Endodermal cell (in vitro differentiated cells): ENCODE data around the gene STAMBP. TPM values are rescaled to one million over a fixed set of nuclear protein-coding genes. Genes with fewer than 3 reads are reported as not detected.
A peak's percentile ranks its signal among the peaks of the same experiment; 100 is the strongest.

Experiments used
- DNase-seq: peaks from one replicate; pipeline ENCODE4 v3.0.0-alpha.2; 2017
- H3K27ac ChIP-seq: 2 replicates; pipeline ENCODE4 v1.5.1; 2013; ENCODE audit warnings: mild to moderate bottlenecking, low read depth, low read length, moderate library complexity
- H3K27me3 ChIP-seq: 2 replicates; pipeline ENCODE4 v1.6.1; 2013; ENCODE audit warnings: mild to moderate bottlenecking, low read length, moderate library complexity; ENCODE audit not compliant: insufficient read depth, control insufficient read depth, poor library complexity, severe bottlenecking
- H3K36me3 ChIP-seq: 2 replicates; pipeline ENCODE4 v1.7.0; 2013; ENCODE audit warnings: mild to moderate bottlenecking, low read length, moderate library complexity; ENCODE audit not compliant: control insufficient read depth, insufficient read depth
- H3K4me1 ChIP-seq: one replicate; pipeline ENCODE4 v1.7.0; 2013; ENCODE audit warnings: low read length; ENCODE audit not compliant: control insufficient read depth, insufficient read depth
- H3K4me3 ChIP-seq: 2 replicates; pipeline ENCODE4 v1.5.1; 2013; ENCODE audit warnings: mild to moderate bottlenecking, low read length, moderate library complexity
- H3K9ac ChIP-seq: 2 replicates; pipeline ENCODE4 v1.6.1; 2013; ENCODE audit warnings: mild to moderate bottlenecking, low read length, moderate library complexity; ENCODE audit not compliant: poor library complexity, severe bottlenecking; ENCODE audit errors: extremely low read depth
- H3K9me3 ChIP-seq: 2 replicates; pipeline ENCODE4 v1.6.1; 2013; ENCODE audit warnings: mild to moderate bottlenecking, low read length, moderate library complexity; ENCODE audit not compliant: control insufficient read depth
- H3K27ac Mint-ChIP-seq: 2 replicates; pipeline ENCODE4 v1.8.0; 2020; ENCODE audit warnings: mixed read lengths
- H3K27me3 Mint-ChIP-seq: 2 replicates; pipeline ENCODE4 v1.8.0; 2021; ENCODE audit warnings: mild to moderate bottlenecking, mixed read lengths; ENCODE audit not compliant: insufficient read depth
- H3K36me3 Mint-ChIP-seq: 2 replicates; pipeline ENCODE4 v1.8.0; 2020; ENCODE audit warnings: low read depth, mixed read lengths
- H3K4me1 Mint-ChIP-seq: 2 replicates; pipeline ENCODE4 v1.8.0; 2020; ENCODE audit warnings: mixed read lengths
- H3K4me3 Mint-ChIP-seq: 2 replicates; pipeline ENCODE4 v1.8.0; 2020; ENCODE audit warnings: mild to moderate bottlenecking, moderate library complexity, mixed read lengths
- H3K9me3 Mint-ChIP-seq: 2 replicates; pipeline ENCODE4 v1.8.0; 2020; ENCODE audit warnings: mild to moderate bottlenecking, mixed read lengths
- whole genome bisulfite sequencing, 2 experiments: methylation state at CpG; one replicate each; pipeline versions ENCODE4 v1.1.5 to v1.1.7; 2013; ENCODE audit warnings: missing lambda C conversion rate in 2 of 2, mixed read lengths in 1 of 2; ENCODE audit not compliant: insufficient coverage in 1 of 2, insufficient read length in 1 of 2; 5-methylcytosine and 5-hydroxymethylcytosine counted together
- total RNA-seq, 2 donors: library from RNA; stranded (reverse); fragmentation: NEBNext Ultra II Directional in 1 of 2; extraction: Animal tissue kit (Norgen Biotek cat#: 25700) in 1 of 2; gene quantifications; 2 replicates in 1 of 2; 3 replicates in 1 of 2; pipeline ENCODE4 v1.2.1, GENCODE V29; 2021
- TF ChIP-seq, protein P1 (sequence below): fragments of 200-600 bp; sonication (generic); conservative IDR thresholded peaks from 2 replicates; pipeline ENCODE4 v1.5.0; 2021; ENCODE audit warnings: antibody characterized with exemption, mild to moderate bottlenecking

STAMBP gene
- total RNA-seq, 2 donors from 2014 or later = 41.6 to 42.4 TPM

DNA sequence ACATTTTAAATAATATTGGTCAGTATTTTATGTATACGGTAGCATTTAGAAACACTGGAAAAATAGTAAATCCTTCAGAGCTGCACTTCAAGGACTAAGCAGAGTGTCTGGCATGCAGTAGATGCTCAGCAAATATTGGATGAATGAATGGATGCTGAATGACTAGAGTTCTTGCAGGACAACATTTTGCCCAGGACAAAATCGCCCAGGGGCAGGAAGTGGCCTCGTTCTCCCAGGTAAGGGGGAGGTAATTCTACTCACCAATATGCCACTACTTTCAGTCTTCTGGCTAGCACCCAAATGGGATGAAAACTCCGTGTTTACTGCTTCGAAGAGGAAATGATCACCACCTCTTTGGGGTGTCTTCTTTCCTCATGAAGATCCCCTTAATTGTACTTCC lies 93.9 kb downstream of the STAMBP start:
- H3K27ac ChIP-seq = no peak overlapping the region
- 73 to 75% methylated on average over 5 of the region's 5 CpGs for WGBS, 2 experiments
- Mint-ChIP-seq H3K27me3 (peaks cover 23% of the 10 kb centered on the region), H3K27ac (no peak overlapping the region), H3K4me3 (no peak overlapping the region), H3K4me1 (peaks cover 7% of the 10 kb centered on the region), H3K9me3 (no peaks in the 10 kb centered on the region), H3K36me3 (no peaks in the 10 kb centered on the region)
- H3K27me3 ChIP-seq = peaks cover 9% of the 10 kb centered on the region
- H3K4me3 ChIP-seq = no peak overlapping the region
- peak; percentile 15 for DNase-seq
- H3K36me3 ChIP-seq = no peaks in the 10 kb centered on the region
- H3K9ac ChIP-seq = no peak overlapping the region
- no peaks in the 10 kb centered on the region for H3K4me1 ChIP-seq
- no peaks in the 10 kb centered on the region for H3K9me3 ChIP-seq
- TF ChIP-seq, protein P1, sequence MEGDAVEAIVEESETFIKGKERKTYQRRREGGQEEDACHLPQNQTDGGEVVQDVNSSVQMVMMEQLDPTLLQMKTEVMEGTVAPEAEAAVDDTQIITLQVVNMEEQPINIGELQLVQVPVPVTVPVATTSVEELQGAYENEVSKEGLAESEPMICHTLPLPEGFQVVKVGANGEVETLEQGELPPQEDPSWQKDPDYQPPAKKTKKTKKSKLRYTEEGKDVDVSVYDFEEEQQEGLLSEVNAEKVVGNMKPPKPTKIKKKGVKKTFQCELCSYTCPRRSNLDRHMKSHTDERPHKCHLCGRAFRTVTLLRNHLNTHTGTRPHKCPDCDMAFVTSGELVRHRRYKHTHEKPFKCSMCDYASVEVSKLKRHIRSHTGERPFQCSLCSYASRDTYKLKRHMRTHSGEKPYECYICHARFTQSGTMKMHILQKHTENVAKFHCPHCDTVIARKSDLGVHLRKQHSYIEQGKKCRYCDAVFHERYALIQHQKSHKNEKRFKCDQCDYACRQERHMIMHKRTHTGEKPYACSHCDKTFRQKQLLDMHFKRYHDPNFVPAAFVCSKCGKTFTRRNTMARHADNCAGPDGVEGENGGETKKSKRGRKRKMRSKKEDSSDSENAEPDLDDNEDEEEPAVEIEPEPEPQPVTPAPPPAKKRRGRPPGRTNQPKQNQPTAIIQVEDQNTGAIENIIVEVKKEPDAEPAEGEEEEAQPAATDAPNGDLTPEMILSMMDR = no peak

Other genes with a start within 250 kb of the STAMBP start
- not detected for gene NAT8, start 186.5 kb upstream of the STAMBP start, total RNA-seq
- gene TPRKB, start 91.6 kb upstream of the STAMBP start, total RNA-seq = 10 to 100 TPM; 37.9 to 42.7 TPM
- gene DUSP11, start 48.9 kb upstream of the STAMBP start, total RNA-seq = 10 to 100 TPM; 18.8 to 23.0 TPM
- not detected for gene C2orf78, start 44.8 kb upstream of the STAMBP start, total RNA-seq
- gene ACTG2, start 64.0 kb downstream of the STAMBP start, total RNA-seq = 1 to 10 TPM; 1.5 to 1.6 TPM
- gene DGUOK, start 97.9 kb downstream of the STAMBP start, total RNA-seq = 10 to 100 TPM; 61.1 to 85.2 TPM
- gene TET3, start 155.9 kb downstream of the STAMBP start, total RNA-seq = 10 to 100 TPM; 23.5 to 26.3 TPM